HepG2 (cell line): ENCODE results near the gene ADGRD1. TPM values are rescaled to one million over a fixed set of nuclear protein-coding genes. Genes with fewer than 3 reads are reported as not detected.

ENCODE experiments used
- ELF1 ChIP-seq: sonication (generic); formaldehyde crosslinking; IDR thresholded peaks from 2 replicates; pipeline ENCODE4 v1.4.0; 2020; ENCODE audit warnings: missing genetic modification reagents
- NFE2L2 ChIP-seq: fragments of 150-350 bp; IDR thresholded peaks from 2 replicates; pipeline ENCODE4 v1.6.1; 2014; ENCODE audit warnings: low read length
- ZNF720 ChIP-seq: sonication (generic); formaldehyde crosslinking; IDR thresholded peaks from 2 replicates; pipeline ENCODE4 v1.4.0; 2020; ENCODE audit warnings: missing genetic modification reagents
- ZNF772 ChIP-seq: sonication (generic); formaldehyde crosslinking; IDR thresholded peaks from 2 replicates; pipeline ENCODE4 v1.5.0; 2020; ENCODE audit warnings: mild to moderate bottlenecking, missing genetic modification reagents
- polyA plus RNA-seq, 8 experiments: library from polyadenylated mRNA; depleted of rRNA in 3 of 8; stranded (reverse) in 7 of 8; unstranded in 1 of 8; fragments of >200 nt; fragmentation: Illumina TruSeq in 4 of 8; extraction: Trizol in 4 of 8; gene quantifications; 2 replicates each; pipeline versions ENCODE4 v1.2.1 to v1.2.3, GENCODE V29; 2011 to 2016; ENCODE audit warnings: low read depth in 4 of 8, missing spikeins in 1 of 8, mixed read lengths in 1 of 8; ENCODE audit not compliant: insufficient read depth in 1 of 8
- total RNA-seq, 5 experiments: library from RNA; depleted of rRNA; stranded (reverse); fragments of >200 nt; fragmentation: Illumina TruSeq; extraction: Trizol; gene quantifications; 2 replicates each; pipeline ENCODE4 v1.2.3, GENCODE V29; 2016; ENCODE audit warnings: low read depth in 1 of 5
- TF ChIP-seq, protein P1 (sequence below): sonication (generic); formaldehyde crosslinking; IDR thresholded peaks from 2 replicates; pipeline ENCODE4 v1.5.0; 2020; ENCODE audit warnings: missing genetic modification reagents
- TF ChIP-seq, protein P2 (sequence below): sonication (generic); formaldehyde crosslinking; IDR thresholded peaks from 2 replicates; pipeline ENCODE4 v1.4.0; 2020; ENCODE audit warnings: missing genetic modification reagents, mild to moderate bottlenecking, borderline replicate concordance
- TF ChIP-seq, protein P3 (sequence below): sonication (generic); formaldehyde crosslinking; IDR thresholded peaks from 2 replicates; pipeline ENCODE4 v1.8.1; 2023; ENCODE audit warnings: mild to moderate bottlenecking, missing genetic modification reagents, borderline replicate concordance
- TF ChIP-seq, protein P4 (sequence below): sonication (generic); formaldehyde crosslinking; conservative IDR thresholded peaks from 2 replicates; pipeline ENCODE4 v1.4.0; 2020; ENCODE audit warnings: missing genetic modification reagents
- TF ChIP-seq, protein P5 (sequence below): sonication (generic); formaldehyde crosslinking; IDR thresholded peaks from 2 replicates; pipeline ENCODE4 v1.4.0; 2020; ENCODE audit warnings: missing genetic modification reagents
- TF ChIP-seq, protein P6 (sequence below): sonication (generic); formaldehyde crosslinking; IDR thresholded peaks from 2 replicates; pipeline ENCODE4 v1.4.0; 2020; ENCODE audit warnings: missing genetic modification reagents
- TF ChIP-seq, protein P7 (sequence below): sonication (generic); formaldehyde crosslinking; IDR thresholded peaks from 2 replicates; pipeline ENCODE4 v1.9.0; 2021; ENCODE audit warnings: mild to moderate bottlenecking, missing genetic modification reagents

Gene ADGRD1
- total and polyA plus RNA-seq, 2 of the 13 experiments (the other 11 are each of a cell fraction or from before 2014, with no cell fraction given) = 0.46 to 12.4 TPM

DNA sequence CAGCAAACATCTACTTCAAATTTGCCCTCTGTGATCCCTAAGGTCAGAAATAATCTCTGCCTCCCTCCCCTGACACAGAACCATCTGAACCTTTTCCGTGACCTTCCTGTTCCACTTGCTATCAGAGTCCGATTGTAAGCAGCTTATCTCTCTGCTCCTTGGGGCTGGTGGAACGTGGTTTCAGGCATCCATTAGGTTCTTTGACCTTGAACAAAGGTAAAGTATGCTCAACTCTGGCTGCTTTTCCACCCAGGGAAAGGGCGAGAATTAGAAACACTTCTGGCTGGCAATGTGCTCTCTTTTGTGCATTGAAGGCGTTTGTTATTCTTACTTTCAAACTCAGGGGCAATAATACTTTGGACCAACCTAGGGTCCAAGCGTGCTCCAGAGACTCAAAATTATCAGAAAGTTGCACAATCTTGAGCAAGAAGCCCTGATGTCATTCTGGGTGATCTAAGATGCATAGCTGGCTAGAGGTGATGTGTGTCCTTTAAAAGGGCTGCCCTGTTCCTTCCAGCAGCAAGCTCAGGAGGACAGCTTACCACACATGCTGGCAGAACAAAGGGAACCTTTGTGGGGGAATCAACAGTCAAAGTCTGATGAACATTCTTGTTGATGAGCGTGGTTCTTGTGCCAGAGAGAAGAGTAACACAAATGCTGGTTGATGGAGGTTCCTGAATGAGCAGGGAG is 29.8 kb downstream of the ADGRD1 start (continued):
- TF ChIP-seq, protein P1, sequence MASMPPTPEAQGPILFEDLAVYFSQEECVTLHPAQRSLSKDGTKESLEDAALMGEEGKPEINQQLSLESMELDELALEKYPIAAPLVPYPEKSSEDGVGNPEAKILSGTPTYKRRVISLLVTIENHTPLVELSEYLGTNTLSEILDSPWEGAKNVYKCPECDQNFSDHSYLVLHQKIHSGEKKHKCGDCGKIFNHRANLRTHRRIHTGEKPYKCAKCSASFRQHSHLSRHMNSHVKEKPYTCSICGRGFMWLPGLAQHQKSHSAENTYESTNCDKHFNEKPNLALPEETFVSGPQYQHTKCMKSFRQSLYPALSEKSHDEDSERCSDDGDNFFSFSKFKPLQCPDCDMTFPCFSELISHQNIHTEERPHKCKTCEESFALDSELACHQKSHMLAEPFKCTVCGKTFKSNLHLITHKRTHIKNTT (CRISPR knock-in tag) = no peak
- TF ChIP-seq, protein P2, sequence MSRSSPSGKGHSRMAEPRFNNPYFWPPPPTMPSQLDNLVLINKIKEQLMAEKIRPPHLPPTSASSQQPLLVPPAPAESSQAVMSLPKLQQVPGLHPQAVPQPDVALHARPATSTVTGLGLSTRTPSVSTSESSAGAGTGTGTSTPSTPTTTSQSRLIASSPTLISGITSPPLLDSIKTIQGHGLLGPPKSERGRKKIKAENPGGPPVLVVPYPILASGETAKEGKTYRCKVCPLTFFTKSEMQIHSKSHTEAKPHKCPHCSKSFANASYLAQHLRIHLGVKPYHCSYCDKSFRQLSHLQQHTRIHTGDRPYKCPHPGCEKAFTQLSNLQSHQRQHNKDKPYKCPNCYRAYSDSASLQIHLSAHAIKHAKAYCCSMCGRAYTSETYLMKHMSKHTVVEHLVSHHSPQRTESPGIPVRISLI (CRISPR knock-in tag) = 0 out of 2 replicates have a peak, but pooled peaks have one; percentile 29
- TF ChIP-seq, protein P3, sequence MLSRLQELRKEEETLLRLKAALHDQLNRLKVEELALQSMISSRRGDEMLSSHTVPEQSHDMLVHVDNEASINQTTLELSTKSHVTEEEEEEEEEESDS (CRISPR knock-in tag) = 0 out of 2 replicates have a peak, but pooled peaks have one; percentile 23
- TF ChIP-seq ZNF772 (CRISPR knock-in tag) (peak; percentile 60; the same call in 1 of the 2 replicates), ZNF720 (CRISPR knock-in tag) (no peak), NFE2L2 (no peak), ELF1 (CRISPR knock-in tag) (no peak)
- TF ChIP-seq, protein P4, sequence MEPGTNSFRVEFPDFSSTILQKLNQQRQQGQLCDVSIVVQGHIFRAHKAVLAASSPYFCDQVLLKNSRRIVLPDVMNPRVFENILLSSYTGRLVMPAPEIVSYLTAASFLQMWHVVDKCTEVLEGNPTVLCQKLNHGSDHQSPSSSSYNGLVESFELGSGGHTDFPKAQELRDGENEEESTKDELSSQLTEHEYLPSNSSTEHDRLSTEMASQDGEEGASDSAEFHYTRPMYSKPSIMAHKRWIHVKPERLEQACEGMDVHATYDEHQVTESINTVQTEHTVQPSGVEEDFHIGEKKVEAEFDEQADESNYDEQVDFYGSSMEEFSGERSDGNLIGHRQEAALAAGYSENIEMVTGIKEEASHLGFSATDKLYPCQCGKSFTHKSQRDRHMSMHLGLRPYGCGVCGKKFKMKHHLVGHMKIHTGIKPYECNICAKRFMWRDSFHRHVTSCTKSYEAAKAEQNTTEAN (CRISPR knock-in tag) = no peak
- TF ChIP-seq, protein P5, sequence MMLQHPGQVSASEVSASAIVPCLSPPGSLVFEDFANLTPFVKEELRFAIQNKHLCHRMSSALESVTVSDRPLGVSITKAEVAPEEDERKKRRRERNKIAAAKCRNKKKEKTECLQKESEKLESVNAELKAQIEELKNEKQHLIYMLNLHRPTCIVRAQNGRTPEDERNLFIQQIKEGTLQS = 0 out of 2 replicates have a peak, but pooled peaks have one; percentile 30
- TF ChIP-seq, protein P6, sequence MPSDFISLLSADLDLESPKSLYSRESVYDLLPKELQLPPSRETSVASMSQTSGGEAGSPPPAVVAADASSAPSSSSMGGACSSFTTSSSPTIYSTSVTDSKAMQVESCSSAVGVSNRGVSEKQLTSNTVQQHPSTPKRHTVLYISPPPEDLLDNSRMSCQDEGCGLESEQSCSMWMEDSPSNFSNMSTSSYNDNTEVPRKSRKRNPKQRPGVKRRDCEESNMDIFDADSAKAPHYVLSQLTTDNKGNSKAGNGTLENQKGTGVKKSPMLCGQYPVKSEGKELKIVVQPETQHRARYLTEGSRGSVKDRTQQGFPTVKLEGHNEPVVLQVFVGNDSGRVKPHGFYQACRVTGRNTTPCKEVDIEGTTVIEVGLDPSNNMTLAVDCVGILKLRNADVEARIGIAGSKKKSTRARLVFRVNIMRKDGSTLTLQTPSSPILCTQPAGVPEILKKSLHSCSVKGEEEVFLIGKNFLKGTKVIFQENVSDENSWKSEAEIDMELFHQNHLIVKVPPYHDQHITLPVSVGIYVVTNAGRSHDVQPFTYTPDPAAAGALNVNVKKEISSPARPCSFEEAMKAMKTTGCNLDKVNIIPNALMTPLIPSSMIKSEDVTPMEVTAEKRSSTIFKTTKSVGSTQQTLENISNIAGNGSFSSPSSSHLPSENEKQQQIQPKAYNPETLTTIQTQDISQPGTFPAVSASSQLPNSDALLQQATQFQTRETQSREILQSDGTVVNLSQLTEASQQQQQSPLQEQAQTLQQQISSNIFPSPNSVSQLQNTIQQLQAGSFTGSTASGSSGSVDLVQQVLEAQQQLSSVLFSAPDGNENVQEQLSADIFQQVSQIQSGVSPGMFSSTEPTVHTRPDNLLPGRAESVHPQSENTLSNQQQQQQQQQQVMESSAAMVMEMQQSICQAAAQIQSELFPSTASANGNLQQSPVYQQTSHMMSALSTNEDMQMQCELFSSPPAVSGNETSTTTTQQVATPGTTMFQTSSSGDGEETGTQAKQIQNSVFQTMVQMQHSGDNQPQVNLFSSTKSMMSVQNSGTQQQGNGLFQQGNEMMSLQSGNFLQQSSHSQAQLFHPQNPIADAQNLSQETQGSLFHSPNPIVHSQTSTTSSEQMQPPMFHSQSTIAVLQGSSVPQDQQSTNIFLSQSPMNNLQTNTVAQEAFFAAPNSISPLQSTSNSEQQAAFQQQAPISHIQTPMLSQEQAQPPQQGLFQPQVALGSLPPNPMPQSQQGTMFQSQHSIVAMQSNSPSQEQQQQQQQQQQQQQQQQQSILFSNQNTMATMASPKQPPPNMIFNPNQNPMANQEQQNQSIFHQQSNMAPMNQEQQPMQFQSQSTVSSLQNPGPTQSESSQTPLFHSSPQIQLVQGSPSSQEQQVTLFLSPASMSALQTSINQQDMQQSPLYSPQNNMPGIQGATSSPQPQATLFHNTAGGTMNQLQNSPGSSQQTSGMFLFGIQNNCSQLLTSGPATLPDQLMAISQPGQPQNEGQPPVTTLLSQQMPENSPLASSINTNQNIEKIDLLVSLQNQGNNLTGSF (CRISPR knock-in tag) = no peak
- TF ChIP-seq, protein P7, sequence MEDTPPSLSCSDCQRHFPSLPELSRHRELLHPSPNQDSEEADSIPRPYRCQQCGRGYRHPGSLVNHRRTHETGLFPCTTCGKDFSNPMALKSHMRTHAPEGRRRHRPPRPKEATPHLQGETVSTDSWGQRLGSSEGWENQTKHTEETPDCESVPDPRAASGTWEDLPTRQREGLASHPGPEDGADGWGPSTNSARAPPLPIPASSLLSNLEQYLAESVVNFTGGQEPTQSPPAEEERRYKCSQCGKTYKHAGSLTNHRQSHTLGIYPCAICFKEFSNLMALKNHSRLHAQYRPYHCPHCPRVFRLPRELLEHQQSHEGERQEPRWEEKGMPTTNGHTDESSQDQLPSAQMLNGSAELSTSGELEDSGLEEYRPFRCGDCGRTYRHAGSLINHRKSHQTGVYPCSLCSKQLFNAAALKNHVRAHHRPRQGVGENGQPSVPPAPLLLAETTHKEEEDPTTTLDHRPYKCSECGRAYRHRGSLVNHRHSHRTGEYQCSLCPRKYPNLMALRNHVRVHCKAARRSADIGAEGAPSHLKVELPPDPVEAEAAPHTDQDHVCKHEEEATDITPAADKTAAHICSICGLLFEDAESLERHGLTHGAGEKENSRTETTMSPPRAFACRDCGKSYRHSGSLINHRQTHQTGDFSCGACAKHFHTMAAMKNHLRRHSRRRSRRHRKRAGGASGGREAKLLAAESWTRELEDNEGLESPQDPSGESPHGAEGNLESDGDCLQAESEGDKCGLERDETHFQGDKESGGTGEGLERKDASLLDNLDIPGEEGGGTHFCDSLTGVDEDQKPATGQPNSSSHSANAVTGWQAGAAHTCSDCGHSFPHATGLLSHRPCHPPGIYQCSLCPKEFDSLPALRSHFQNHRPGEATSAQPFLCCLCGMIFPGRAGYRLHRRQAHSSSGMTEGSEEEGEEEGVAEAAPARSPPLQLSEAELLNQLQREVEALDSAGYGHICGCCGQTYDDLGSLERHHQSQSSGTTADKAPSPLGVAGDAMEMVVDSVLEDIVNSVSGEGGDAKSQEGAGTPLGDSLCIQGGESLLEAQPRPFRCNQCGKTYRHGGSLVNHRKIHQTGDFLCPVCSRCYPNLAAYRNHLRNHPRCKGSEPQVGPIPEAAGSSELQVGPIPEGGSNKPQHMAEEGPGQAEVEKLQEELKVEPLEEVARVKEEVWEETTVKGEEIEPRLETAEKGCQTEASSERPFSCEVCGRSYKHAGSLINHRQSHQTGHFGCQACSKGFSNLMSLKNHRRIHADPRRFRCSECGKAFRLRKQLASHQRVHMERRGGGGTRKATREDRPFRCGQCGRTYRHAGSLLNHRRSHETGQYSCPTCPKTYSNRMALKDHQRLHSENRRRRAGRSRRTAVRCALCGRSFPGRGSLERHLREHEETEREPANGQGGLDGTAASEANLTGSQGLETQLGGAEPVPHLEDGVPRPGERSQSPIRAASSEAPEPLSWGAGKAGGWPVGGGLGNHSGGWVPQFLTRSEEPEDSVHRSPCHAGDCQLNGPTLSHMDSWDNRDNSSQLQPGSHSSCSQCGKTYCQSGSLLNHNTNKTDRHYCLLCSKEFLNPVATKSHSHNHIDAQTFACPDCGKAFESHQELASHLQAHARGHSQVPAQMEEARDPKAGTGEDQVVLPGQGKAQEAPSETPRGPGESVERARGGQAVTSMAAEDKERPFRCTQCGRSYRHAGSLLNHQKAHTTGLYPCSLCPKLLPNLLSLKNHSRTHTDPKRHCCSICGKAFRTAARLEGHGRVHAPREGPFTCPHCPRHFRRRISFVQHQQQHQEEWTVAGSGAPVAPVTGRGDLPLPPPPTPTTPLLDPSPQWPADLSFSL (CRISPR knock-in tag) = 0 out of 2 replicates have a peak, but pooled peaks have one; percentile 30
